Measurements from ENCODE around the gene TBC1D17.

TBC1D17 gene

DNA sequence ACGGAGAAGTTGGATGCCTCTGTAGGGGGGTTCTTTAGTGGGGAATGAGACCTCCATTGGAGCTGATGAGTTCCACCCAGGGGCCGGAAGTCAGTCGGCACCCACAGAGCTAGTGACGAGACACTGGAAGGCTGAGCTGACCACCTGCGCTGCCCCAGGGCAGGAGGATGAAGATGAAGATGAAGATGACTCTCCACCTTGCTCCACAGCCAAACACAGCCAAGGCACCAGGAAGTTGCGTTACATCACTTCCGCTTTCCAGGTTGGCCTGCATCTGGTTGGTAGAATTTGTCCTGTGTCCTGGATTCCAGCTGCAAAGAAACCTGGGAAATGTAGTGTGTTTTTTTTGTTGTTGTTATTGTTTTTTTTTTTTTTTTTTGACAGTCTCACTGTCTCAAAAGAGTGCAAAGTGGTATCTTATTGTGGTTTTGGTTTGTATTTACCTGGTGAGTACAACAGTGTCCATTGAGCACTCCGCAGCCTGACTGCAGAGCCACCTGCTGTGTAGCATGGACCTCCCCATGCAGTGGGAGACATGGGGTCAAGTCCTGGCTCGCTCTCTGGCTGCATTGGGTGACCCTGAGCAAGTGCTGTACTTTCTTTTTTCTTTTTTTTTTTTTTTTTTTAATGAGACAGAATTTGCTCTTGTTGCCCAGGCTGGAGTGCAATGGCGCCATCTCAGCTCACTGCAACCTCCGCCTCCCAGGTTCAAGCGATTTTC lies 1.9 kb downstream of the TBC1D17 start:
- DNase-seq: peak in 1 of 5 experiments; percentile 66

DNA sequence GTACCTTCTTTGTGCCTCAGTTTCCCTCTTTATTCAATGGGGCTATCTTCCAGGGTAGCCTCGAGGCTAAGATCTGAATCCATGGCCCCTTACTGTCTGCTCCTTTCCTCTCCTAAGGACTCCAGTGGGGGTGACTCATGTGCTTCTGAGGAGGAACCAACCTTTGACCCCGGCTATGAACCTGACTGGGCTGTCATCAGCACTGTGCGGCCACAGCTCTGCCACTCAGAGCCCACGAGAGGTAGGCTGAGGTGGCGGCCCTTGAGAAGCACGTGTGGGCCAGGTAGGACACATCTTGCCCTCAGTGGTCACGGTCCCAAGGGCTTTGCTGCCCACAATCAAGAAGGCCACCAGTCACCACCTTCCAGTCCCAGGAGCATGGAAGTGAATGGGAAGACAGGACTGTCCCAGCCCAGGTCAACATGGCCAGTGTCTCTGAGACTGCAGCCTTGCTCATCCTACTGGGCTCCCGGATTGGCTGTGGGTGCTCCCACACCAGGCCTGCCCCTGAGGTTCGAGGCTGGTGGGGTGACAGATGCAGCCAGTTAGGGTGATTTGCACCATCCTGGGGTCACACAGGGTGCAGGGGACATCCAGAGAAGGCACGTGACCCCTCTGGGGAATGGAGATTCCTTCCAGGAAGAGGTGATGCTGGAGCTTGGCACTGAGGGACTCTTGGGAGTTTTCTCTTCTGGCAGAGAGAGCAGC lies 2.8 kb downstream of the TBC1D17 start:
- DNase-seq: no peak

DNA sequence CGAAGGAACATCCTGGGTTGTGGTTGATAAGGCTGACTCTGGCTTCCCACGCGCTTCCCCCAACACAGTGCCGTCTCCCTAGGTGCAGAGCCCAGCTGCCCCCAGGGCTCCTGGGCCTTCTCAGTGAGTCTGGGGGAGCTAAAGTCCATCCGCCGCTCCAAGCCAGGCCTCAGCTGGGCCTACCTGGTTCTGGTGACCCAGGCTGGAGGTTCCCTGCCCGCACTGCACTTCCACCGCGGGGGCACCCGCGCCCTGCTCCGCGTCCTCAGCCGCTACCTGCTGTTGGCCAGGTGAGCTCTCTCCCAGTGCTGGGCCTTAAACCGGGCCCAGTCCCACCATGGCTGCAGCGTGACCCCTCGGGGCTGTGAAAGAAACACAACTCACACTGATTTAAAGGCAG lies 3.7 kb downstream of the TBC1D17 start:
- DNase-seq: no peak

DNA sequence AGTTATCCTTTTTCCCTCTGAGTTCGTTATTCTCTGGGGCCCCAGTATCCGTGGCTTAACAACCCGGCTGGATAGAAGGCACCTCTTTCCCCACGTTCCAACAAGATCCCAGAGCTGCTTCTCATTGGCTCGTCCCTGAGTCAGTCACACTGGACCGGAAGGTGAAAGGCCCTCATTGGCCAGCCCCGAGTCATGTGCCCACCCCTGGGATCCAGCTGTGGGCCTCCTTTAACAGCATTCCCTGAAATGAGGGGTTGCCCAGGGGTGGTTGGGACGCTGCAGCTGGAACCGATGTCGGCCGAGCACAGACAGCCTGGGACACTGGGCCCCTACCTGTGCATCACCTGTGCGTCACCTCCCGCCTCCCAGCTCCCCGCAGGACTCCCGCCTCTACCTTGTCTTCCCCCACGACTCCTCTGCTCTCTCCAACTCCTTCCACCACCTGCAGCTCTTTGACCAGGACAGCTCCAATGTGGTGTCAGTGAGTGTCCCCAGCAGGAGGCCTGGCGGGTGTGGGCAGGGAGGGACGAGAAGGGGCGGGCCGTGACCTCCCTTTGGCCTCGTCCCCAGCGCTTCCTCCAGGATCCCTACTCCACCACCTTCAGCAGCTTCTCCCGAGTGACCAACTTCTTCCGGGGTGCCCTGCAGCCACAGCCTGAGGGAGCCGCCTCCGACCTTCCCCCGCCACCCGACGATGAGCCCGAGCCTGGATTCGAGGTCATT lies 4.3 kb downstream of the TBC1D17 start:
- DNase-seq: no peak

DNA sequence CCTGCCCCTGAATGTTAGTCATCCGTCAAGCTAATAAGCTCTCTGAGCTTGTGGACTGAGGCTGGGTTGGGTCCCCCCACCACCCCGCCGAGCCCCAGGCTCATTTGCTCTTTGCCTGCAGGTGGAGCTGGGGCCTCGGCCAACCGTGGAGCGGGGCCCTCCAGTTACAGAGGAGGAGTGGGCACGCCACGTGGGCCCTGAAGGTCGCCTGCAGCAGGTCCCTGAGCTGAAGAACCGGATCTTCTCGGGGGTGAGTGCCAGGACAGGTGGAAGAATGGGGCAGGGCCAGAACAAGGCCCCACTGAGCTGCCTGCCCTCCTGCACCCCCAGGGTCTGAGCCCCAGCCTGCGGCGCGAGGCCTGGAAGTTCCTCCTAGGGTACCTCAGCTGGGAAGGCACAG lies 5.1 kb downstream of the TBC1D17 start:
- no peak for DNase-seq

DNA sequence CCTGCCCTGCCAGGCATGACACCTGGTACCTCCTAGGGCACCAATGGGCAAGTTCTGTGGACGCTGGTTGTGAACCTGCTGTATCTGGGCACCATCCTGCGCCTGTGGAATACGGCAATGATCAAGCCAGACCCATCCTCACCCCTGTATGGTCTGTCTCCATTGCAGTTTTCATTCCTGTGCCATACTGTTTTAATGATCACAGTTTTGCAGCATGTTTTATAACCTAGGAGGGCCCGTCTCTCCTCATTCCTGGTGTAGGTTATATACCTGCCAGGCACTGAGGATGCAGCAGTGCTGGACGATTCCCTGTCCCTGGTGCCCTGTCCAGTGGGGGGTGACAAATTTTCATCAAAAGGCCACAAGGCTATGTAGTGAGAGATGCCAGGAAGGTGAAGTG lies 5.6 kb downstream of the TBC1D17 start:
- no peak for DNase-seq

DNA sequence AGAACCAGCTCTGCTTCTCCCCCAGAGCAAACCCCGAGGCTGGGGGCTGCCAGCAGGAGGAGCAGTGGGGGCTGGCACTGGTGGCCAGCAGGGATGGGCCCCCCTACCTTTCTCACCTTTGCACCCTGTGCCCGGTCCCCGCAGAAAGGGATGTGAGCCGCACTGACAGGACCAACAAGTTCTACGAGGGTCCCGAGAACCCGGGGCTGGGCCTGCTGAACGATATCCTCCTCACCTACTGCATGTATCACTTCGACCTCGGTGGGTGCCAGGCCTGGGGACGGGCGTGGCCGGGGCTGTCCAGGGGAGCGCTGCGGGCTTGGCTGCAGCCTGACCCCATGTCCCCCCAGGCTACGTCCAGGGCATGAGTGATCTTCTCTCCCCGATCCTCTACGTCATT lies 6.6 kb downstream of the TBC1D17 start:
- DNase-seq: no peak

DNA sequence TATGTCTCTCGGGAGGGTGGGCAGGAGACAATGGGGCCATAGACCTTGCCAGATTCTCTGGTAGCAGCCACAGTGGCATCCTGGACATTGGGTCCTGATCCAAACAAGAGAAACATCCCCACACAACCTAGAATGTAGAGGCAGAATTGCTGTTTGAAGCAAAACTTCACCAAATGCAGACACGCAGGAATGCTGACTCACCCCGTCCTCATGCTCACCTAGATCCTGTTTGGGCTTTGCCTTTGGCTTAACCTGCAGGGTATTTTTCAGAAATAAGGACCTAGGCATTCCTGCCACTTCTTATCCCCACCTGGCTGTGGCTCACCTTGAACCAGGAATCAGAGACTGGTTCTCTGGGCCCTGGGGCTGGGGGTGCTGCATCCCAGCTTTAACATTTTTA lies 7.3 kb downstream of the TBC1D17 start:
- DNase-seq: no peak

DNA sequence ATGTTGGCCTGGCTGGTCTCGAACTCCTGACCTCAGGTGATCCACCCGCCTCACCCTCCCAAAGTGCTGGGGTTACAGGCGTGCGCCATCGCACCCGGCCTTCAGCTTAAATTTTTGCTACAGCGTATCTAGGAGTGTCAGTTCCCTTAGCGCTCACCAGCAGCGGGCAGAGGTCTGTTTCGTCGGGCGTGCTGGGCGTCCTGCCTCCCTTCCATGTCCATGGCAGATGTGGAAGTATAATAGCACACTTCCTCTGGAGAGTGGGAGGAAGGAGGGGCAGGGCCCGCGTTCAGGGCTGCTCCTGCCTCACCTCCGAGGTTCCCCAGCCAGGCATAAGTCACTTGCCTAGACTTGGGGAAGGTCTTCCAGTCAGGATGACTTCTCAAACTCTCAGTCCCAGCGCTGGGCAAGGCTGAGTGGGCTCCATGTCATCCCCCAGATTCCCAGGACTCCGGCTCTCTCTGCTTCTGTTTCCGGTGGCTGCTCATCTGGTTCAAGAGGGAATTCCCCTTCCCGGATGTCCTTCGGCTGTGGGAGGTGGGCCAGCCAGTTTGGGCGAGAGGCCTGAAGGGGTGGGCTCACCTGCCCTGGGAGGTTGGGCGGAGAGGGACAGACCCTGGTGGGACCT lies 9.6 kb downstream of the TBC1D17 start:
- DNase-seq: no peak

DNA sequence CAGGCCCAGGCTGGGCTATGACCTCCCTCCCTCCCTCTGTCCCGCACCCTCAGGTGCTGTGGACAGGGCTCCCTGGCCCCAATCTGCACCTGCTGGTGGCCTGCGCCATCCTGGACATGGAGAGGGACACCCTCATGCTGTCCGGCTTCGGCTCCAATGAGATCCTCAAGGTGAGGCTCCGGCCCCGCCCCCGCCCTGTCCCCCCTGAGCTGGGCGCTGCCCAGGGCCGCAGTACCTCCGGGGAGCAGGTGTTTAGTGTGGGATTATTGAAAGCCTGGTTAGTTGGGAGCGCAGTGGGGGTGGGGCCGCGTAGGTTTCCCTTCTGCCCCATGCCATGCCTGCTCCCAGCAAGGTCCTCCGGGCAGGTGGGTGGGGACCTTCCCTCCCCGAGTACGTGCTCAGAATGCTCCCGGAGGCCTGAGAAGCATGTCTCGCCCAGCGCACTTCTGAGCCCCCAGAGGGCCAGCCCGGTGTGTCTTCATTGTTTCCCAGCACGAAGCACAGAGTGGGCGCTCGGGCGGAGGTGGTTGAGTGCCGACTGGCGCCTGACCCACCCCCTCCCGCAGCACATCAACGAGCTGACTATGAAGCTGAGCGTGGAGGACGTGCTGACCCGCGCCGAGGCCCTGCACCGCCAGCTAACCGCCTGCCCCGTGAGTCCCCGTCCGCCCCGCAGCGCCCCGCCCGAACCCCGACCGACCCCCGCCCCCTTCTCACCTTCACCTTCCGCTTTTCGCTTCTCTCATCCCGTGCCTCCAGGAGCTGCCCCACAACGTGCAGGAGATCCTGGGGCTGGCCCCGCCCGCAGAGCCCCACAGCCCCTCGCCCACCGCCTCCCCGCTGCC lies 10.4 kb downstream of the TBC1D17 start:
- no peak for DNase-seq

DNA sequence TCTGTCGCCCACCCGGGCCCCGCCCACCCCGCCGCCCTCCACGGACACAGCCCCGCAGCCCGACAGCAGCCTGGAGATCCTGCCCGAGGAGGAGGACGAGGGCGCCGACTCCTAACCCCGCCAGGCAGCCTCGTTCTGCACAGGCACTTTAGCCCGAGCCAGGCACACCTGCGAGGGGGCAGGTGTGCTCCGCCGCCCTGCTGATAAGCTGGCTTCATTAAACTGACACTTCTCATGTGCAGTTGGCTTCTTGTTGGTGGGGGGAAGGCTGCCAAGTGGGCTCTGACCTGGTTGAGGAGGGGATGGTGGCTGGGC lies 11.0 kb downstream of the TBC1D17 start:
- DNase-seq: no peak

DNA sequence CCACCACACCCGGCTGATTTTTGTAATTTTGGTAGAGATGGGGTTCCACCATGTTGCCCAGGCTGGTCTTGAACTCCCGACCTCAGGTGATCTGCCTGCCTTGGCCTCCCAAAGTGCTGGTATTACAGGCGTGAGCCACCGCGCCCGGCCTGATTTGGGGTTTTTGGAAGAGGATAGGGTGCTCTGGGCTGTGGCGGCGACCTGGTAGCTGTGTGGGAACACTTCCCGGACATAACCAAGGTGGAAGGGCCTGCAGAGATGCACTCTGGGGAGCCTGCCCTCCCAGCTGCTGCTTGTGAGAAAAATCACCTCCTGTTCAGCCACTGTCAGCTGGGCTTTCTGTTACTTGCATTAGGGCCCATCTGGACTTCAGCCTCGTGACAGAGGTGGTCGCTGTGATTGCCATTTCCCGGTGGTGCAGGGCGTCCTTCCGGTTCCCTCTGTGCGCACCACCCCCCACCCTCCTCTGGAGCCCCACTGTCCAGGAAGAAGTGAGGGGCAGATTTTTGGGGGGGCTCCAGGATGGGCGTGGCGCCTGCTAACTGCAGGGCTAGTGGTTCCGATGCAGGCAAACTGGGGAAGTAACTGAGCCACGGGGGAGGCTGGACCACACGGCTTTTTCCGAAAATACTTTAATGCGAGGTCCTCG lies 11.7 kb downstream of the TBC1D17 start:
- DNase-seq: no peak

DNA sequence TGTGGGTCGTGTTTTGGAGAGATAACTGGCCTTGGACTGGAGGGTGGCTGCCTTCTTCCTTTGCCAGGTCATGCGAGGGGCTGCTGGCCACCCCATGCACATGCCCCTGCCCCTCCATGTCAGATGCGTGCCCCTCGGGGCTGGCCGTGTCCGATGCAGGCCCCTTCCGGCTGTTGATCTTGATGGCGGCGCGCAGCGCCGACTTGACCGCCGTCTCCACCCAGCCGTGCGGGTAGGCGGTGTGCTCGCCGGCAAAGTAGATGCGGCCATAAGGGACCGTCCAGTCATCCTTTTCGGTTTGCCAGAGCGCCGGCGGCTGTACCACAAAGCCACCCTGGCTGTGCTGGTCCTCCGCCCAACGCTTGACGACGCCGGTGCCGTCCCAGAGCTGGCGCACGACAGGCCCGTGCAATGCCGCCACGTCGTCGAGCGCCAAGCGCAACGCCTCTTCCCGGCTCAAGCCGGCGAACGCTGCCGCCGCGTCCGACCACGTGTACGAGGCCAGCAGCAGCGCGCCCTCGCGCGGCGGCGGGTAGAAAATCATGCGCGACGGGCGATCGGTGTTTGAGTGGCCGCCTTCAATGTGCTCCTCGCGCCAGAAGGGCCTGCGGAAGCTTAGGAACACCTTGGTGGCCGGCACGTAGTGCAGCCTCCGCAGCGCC lies 12.3 kb downstream of the TBC1D17 start:
- peak; percentile 52 to 88 (median 61) for DNase-seq

DNA sequence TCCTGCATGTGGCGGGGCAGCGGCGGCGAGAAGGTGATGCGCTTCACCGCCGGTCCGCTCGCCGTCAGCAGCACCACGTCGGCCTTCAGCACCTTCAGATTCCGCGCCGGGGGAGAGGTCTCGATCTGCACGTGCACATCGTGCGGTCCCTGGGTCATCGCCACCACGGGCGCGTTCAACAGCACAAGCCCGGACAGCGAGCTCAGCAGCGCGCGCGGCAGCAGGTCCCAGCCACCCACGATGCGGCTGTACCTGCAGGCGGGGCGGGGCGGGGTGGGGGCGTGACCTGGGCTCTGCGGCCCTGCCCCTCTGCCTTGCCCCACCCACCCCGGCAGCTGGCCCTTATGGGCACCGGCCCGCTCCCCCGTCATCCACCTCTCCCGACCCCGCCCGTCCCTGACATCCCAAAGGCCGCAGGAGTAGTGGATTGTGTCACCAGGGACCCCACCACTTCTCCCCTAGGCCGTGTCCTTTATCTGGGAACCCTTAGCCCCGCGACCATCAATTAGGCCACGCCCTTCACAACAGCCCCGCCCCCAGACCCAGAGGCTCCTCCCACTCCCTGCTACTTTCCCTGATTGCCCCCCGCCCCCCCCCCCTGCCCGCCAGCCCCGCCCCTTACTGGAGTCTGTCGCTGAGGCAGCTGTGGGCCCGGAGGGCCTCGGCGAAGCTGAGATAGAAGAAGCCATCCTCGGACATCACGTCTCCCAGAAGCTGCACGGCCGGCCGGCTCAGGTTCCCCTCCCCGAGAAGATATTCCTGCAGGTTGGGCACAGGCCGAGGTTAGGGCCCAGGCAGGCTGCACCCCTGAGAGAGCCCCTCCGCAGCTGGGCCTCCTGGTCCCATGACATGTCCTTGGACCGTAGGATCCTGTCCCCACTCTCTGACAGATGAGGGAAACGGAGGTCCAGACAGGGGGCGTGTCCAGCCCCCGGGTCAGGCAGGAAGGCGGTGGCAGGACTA lies 13.1 kb downstream of the TBC1D17 start:
- peak; percentile 47 to 69 (median 60) for DNase-seq

DNA sequence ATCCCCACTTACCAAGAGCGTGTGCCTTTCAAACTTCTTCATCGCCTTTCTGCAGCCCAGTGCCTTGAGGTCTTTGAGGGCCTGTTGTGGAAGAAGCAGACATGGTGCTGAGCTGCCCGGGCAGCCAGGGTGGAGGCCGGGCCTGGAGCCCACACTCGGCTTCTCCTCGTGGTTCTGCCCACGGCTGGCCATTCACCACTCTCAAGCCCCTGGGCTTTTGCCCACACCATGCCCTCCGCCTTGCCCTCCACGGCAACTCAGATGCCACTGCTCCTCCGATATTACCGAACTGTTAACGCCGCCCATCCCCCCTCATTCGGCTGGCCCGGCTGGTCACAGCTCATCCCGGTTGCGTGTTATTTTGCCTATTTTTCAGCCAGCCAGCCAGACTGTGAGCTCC lies 13.9 kb downstream of the TBC1D17 start:
- no peak for DNase-seq

DNA sequence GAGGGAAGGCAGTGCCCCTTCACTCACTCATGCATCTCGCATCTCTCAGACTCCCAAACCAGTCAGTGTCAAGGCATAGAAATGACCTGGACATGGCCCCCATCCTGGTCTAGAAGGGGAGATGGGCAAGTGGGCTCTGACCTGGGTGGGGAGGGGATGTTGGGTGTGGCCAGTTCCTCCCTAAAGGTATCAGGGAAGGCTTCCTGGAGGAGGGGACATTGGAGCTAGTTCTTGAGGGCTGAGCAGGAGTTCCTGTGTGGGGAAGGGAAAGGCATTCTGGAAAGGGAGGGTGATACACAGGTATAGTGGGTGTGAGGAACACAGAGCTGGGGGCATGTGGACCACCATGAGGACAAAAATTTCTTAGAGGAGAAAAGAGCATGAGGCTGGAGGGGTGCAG lies 15.2 kb downstream of the TBC1D17 start:
- no peak for DNase-seq

DNA sequence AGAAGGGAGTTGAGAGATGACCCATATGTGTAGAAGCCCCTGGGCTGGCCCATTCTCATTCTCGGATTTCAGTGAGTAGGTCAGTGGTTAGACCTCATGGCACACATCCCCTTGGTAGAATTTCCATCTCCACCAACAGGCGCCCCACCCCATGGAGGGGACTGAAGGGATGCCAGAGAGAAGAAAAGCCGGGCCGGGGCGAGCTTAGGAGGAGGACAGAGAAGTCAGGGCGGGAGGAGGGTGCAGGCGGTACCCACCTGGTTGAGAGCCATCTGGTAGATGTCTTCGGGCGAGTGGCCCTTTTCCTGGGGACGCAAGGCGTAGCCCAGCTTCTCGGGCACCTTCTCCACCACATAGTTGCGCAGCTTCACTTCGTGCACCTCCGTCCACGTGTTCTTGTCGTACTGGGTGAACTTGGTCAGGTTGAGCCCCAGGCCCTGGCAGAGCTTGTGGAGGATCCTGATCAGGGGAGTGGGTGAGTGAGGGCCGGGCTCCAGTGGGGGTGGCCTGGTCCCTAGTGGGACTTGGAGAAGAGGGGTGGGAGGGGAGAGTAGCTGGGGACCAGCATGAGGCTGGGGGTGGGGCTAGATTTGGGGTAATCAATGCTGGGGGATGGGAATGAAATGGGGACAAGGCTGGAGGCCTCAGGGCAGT lies 16.6 kb downstream of the TBC1D17 start:
- no peak for DNase-seq

DNA sequence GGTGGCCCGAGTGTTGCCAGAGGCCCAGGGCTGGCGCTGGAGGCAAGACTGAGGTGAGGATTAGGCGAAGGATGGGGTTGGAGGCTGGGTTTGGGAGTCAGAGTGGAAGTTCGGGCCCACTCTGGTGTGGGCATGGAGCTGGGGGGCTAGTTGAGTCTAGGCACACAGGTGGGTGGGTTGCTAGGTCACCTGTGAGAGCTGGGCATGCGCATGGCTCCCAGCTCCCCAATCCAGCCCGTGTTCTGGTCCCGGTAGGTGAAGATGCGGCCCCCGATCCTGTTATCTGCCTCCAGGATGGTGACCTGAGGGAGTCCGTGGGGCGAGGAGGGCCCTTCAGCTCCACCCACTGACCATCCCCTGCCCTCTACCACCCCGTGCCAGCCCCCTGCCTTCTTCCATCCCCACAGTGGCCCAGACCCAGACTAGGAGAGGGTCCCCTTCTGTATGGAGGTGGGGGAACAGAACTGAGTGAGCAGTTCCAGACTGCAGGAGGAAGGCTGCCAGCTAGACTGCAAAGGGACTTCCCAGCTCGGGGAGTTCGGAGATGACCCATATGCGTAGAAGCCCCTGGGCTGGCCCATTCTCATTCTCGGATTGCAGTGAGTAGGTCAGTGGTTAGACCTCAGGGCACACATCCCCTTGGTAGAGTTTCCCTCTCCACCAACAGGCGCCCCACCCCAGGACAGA lies 17.5 kb downstream of the TBC1D17 start:
- peak in 1 of 5 experiments; percentile 59 for DNase-seq
